Suppressor macrophage treated with lipopolysaccharide for 1 hour (primary cell): Measurements from ENCODE around the gene ZFYVE27.

Source experiments
- DNase-seq, 3 donors: peaks; one replicate each; pipeline ENCODE4 v3.0.0-alpha.2; 2020 to 2022

ZFYVE27 gene

GRCh38 chr10:97770255-97770654 is 33.3 kb downstream of the ZFYVE27 start:
- peak; percentile 29 to 53 (median 44) for DNase-seq

DNA sequence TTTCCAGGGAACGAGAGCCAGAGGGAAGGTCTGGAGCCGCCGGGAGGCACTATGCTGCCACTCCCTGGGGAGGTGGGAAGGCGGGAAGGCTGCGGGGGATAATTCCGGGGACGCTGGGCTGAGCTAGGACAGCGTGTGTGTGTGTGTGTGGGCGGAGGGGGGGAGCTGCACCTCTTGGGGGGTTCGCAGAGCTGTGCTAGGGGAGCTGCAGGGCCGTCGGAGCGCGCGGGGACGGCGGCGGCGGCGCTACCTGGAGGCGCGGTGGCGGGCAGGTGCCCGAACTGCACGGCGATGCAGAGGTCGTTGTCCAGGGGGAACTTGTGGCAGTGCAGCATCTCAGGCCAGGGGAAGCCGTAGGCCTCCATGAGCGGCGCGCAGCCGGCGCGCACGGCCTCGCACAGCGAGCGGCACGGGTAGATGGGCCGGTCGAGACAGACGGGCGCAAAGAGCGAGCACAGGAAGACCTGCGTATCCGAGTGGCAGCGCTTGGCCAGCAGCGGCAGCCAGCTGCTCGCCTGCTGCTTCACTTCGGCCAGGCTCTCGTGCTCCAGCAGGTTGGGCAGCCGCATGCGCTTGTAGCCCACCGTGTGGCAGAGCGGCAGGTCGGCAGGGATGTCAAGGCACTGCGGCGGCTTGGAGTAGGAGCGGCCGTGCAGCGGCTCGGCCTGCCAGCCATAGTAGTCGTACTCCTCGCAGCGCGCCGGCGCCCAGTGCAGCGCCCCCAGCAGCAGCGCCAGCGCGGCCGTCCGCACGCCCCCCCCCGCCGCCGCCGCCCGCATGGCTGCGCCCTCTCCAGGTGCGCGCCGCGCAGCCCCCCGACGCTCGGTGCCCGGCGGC is 34.3 kb downstream of the ZFYVE27 start:
- peak in 1 of 3 donors; percentile 13 for DNase-seq

DNA sequence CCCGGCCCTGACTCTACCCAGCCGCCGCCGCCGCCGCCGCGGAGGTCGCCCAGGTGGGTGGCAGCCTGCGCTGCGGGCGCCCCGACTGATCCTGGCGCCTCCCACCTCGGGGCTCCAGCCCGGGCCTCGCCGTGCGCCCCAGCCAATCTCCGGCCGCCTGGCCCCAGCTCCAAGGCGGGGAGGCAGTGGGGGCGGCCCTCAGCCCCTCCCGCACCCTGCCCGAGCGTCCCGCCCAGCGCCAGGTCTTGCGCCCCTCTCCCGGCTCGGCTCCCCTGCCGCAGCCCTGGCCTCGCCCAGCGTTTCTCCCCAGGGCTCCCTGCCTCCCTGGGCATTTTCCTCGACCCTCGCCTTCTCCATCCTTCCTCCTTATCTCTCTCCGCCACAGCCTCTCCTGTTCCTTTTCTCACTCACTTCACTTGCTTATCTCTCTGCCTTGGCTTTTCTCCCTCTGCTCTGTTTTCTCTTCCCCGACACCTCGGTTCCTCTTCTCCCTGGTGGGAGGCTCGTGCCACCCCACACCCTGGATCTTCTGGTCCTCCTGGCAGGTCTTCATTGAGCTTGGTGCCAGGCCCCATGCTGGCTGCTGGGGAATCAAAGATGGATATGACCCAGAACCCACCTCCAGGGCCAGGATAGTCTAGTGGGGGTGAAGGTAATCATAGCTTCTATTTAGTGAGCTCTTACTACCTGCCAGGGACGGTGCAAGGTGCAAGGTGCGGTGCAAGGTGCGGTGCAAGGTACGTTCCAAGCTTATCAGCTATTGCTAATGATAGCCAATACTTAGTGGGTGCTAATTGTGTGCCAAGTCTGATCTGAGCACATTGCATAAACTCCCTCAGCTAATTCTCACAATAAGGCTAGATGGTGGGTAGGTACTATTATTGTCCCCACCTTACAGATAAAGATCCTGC is 35.2 kb downstream of the ZFYVE27 start, which contains the start of gene SFRP5:
Gene SFRP5 (minus strand): TSS at position 87 of the 911 bp plus-strand sequence. CDS start 166 bp downstream, outside the sequence.
- no peak for DNase-seq

- DNase-seq, result no peak
Observed at GRCh38 chr10:97773096-97773495, 36.2 kb downstream of the ZFYVE27 start.

- DNase-seq, result no peak
Observed at GRCh38 chr10:97774811-97775294, 37.9 kb downstream of the ZFYVE27 start.

DNA sequence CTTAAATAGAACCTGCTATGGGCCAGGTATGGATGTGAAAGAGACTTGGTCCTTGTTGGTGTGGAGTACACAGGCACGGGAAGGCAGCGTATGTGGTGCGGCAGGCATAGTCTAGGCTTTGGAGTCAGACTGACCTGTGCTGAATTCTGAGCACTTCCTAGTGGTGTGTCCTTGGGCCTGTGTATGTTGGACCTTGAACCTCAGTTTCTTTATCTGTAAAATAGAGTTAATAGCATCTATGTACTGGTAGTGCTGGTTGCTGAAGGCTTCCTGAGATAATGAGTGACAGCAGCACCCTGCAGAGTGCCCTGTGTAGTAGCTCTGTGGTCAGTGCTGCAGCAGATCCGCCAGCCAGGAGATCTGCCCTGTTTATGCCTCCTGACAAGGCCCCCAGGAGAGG is 40.2 kb downstream of the ZFYVE27 start:
- no peak for DNase-seq

DNA sequence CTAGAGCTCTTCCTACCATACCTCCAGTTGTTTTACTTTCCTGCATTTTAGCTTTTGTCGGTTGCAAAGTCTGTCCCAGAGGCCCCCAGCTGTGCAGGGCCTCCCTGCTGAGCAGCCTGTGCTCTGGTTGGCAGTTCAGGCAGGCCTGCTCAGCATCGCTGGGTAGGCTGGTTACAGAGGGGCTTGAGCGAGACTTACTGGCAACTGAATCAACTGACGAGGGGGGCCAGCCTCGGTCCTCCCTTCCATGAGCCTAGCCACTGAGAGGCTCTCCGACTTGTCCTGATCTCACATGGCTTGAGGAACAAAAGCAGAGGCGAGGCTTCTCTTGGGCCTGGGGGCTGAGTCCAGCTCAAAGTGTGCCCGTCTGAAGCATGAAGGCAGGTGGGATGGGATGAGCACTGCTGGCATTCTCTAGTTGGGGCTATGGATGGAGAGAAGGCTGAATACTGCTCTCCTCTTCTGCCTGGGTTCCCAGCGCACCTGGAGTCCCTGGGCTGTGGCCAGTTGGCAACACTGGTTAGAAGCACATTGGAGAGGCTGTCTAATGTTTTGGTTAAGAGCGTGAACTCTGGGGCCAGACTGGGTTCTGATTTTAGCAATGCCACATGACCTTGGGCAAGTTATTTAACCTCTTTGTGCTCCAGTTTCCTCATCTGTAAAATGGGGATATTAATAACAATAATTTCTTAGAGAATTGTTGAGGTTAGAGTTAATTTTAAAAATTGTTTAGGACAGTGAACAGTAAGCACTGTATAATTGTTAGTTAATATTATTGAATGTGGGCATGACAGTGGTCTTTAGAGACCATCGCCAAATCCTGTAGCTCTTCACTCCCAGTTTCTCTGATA is 41.7 kb downstream of the ZFYVE27 start:
- no peak for DNase-seq

DNA sequence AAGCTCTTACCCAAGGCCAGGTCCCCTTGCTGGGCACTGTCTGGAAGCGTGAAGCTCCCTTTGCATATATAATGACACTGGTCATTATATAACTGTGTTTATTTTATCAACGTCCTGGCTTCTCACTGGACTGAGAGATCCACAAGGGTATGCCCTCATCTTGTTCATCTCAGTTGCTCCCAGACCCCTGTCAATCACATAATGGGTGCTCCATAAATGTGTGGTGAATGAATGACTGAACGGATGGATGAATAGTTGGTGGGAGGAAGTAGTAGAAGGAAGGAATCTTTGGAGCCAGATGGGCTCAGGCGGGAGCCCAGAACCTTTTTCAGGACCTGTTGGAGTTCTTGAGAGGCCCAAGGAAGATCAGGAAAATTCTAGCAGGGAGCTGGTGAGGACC is 42.6 kb downstream of the ZFYVE27 start:
- no peak for DNase-seq

DNA sequence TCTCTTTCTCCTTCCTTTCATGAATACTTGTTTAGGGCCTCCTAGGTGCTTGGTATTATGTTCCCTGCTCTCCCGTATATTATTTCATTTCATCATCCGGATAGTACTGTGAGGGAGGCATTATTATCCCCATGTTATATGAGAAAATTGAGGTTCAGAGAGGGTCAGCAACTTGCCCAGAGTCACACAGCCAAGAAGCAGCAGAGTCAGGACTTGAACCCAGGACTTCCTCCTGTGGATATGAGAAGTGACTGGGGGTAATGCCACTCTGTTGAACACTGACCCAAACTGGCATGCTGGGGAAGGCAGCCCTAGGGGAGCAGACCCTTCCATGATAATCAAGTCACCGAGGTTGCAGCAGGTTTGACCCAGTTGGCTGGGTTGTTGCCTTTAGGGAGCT is 43.0 kb downstream of the ZFYVE27 start:
- DNase-seq, result no peak

DNA sequence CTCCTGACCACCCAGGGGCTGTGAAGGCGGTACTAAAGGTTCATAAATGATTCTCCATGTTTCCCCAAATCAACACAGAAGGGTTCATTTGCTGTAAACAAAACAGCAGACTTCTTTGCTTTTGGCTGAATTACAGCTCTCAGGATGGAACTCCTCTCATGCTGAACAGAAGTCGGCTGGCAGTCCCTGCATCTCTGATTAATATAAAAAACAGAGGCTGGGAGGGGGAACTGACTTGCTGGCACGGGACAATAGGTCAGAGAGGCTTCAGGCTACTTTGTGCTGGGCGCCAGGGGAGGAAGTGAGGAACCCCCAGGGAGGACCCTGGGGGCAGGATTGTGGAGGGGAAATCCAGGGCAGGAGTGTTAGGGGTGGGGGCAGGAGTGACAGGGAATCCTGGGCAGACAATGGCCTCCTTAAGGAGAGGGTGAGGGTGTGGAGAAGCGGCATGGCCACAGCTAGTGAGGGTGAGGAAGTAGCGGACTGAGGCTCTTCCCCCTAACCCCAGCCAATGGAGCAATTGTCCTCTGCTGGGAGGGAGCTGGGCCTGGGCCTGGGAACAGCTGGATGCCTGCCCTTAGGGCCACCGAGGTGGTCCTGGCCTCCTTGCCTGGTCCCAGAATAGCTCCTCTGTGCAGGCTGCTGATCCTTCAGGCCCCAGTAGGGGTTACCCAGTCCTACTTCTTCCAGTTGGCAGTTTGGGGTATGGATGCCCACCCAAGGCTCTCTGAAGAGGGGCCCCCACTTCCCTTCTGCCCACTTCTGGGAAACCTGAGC is 44.1 kb downstream of the ZFYVE27 start:
- no peak for DNase-seq

DNA sequence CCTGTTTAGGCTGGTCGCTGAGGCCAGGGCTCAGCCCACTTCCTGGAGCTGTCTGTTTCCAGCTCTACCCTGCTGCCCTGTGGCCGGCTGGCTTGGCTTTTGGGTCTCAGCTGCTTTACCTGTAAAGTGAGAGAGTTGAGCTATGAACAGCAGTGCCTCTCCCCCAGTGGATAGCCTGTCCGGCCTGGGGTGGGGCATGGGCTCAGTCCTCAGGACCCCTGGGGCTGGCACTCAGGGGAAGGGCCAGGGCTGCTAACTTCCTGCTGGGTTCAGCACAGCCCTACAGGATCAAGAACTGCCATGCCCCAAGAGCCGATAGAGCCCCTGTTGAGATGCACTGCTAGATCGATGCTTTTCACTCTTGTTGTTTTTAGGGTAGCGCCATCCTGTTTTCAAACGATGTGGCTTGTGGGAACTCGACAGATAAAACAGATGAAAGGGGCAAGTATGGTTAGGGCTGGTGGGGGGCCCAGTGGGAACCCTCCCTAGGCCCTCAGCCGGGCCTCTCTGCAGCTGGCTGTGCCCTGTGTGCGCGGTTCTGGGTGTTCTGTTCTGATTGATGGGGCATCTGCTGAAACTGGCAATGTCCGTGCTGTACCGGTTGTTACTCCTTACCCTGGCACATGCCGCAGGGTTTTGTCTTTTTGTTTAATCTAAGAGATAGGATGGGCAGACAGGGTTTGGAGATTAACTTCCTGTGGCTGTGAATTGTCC is 44.8 kb downstream of the ZFYVE27 start:
- DNase-seq, result no peak

DNA sequence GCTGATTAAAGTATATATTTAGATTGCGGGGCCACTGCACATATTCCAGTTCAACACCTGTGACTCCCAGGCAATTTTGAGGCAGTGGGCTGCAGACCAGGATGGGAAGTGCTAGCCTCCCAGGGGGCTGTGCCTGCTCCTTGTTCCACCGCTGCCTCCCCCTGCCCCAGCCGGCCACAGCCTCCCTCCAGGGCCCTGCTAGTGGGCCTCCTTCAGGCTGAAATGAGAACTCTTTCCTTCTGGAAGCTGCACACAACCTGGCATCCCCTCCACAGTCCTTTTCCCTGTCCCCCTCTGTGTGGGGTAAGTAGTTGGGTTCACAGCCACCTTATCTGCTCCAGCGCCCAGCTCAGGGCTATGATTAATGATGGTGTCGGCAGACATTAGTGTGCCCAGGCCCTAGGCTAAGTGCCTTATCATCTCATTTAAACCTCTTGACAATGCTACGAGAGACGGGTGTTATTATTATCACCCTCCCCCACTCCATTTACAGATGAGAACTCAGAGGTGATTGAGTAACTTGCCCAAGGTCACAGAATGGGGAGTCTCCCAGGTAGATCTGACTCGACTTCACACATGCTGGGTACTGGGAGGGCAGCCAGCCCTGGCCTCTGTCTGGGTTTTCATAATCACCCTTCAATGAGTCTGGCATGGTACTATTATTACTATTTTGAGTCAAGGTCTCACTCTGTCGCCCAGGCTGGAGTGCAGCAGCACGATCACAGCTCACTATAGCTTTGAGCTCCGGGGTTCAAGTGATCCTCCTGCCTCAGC is 45.7 kb downstream of the ZFYVE27 start:
- no peak for DNase-seq

DNA sequence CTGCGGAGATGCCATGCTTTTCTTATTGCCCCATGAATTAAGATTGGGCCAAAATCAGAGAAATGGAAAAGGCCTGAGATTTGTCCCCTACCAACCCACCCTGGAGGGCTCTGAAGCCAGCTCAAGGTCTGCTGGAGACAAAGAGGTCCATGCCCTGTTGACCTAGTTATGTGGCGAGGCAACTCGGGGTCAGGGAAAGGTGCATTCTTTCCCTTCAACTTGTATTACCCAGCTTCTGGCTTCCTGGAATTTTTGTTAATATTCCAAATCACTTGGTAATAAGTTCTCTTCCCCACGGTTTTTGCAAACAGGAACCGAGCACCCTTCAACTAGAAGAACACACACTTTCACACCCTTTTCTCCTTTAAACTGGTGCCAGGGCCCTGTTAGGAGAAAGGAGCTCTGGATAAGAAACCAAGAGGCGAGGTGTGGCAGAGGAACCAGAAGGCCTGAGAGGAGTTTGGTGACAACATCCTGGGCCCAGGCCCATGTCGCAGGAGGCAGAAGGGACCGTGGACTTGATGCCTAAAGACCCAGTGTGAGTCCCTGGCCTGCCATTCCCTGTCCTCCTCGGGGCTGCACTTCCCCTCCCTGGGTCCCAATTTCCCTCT is 47.4 kb downstream of the ZFYVE27 start:
- no peak for DNase-seq

- no peak for DNase-seq
Observed at GRCh38 chr10:97785231-97785630, 48.3 kb downstream of the ZFYVE27 start.

DNA sequence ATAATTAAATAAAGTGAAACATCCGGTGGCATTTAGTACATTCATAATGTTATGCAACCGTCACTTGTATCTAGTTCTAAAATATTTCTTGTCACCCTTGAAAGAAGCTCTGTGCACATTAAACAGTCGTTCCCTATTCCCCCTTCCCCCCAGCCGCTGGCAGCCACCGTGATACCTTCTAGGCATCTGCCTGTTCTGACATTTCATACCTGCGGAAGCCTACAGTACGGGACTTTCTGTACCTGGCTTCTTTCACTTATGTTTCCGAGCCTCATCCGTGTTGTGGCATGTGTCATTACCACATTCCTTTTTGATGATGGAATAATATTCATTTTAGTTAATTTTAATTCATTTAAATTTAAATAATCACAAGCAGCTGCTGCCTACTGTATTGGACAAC is 48.8 kb downstream of the ZFYVE27 start:
- DNase-seq, result no peak

GRCh38 chr10:97788552-97789442 is 51.9 kb downstream of the ZFYVE27 start:
- no peak for DNase-seq

DNA sequence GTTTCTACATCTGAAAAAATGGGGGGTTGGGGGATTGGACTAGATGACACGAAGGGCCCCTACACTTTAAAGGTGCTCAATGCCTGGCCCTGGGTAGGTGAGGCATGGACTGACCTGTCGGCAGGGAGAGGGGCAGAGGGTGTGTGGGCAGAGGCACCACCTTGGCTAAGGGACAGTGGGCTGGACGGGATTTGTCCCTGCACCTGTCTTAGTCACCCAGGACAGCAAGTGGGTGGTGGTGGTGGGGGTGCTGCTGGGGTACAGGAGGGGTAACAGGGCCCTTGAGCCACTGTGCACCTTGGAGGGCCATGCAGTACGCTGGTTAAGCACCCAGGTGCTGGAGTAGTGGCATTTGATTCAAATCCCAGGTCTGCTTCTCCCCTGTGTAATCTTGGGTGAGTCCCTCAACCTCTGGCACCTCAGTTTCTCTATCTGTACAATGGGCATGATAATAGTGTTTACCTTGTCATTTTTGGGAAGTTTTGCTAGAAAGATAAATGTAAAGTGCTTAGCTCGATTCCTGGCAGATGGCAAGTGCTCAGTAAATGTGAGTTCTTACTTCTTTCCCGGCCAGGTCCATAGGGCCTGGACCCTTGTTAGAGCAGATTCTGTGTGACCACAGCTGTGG is 53.0 kb downstream of the ZFYVE27 start:
- DNase-seq, result no peak
